Activated T-cell treated with anti-CD3 and anti-CD28 coated beads, Interleukin-2, amount 50 U/mL, for 4 hours (primary cell): Measurements from ENCODE around the gene GPRC5B. TPM values are rescaled to one million over a fixed set of nuclear protein-coding genes. Genes with fewer than 3 reads are reported as not detected.

Source experiments
- ATAC-seq, 2 donors: fragments of 200-7000 bp; cut with Tn5 transposase; one replicate each; pipeline ENCODE4 v1.10.0; 2021
- DNase-seq: peaks from one replicate; pipeline ENCODE4 v3.0.0-alpha.2; 2020
- H3K27me3 Mint-ChIP-seq: one replicate; pipeline ENCODE4 v1.8.0; 2021; ENCODE audit warnings: low read depth, mixed read lengths
- H3K36me3 Mint-ChIP-seq: one replicate; pipeline ENCODE4 v1.8.0; 2022; ENCODE audit warnings: mixed read lengths; ENCODE audit not compliant: insufficient read depth
- H3K4me1 Mint-ChIP-seq: one replicate; pipeline ENCODE4 v1.8.0; 2021; ENCODE audit warnings: low read depth, mixed read lengths
- H3K4me3 Mint-ChIP-seq: one replicate; pipeline ENCODE4 v1.8.0; 2021; ENCODE audit warnings: mild to moderate bottlenecking, moderate library complexity, mixed read lengths
- H3K9me3 Mint-ChIP-seq: one replicate; pipeline ENCODE4 v1.8.0; 2021; ENCODE audit warnings: mixed read lengths
- total RNA-seq, 3 donors: library from RNA; stranded (reverse); gene quantifications; one replicate each; pipeline ENCODE4 v1.2.1, GENCODE V29; 2021

The GPRC5B gene
- total RNA-seq, 3 donors from 2014 or later: 0.27 to 0.66 (median 0.40) TPM

DNA sequence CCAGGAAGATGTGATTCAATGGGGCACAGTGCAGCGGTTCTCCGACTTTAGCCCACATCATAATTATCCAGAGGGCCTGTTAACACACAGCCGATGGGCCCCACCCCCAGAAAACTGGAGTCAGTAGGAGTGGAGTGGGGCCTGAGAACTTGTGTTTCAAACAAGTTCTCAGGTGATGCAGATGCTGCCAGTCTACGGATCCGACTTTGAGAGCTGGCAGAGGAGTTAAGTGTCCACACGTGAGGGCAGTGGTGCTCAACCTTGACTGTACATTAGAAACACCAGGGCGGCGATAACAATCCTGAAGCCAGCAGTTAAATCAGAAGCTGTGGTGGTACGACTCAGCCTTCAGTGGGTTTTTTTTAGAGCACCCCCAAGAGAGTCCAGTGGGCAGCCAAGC lies 75.0 kb downstream of the GPRC5B start:
- no peaks in the 10 kb centered on the region for H3K27me3 Mint-ChIP-seq
- no peak overlapping the region for H3K4me3 Mint-ChIP-seq
- peaks cover 11% of the 10 kb centered on the region for H3K4me1 Mint-ChIP-seq
- peaks cover 24% of the 10 kb centered on the region for H3K9me3 Mint-ChIP-seq
- no peaks in the 10 kb centered on the region for H3K36me3 Mint-ChIP-seq
- no peak for ATAC-seq
- no peak for DNase-seq

DNA sequence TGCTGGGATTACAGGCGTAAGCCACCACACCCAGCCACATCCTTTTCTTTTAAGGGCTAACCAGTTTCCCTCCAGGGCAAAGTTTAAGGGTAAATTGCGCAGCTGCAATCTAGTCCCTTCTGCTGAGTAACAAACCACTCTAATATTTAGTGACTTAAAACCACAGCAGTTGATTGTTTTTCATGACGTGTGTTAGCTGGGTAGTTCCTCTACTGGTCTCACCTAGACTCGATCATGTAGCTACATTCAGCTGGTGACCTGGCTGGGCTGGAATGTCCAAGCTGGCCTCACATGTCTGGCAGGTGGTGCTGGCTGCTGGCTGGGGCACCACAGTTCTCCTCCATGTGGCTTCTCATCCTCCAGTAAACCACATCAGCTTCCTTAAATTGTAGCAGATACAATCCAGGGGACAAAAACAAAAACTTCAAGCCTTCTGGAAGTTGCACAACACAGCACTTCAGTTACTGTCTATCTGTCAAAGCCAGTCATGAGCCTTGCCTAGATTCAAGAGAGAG lies 75.5 kb downstream of the GPRC5B start:
- H3K4me1 Mint-ChIP-seq: peaks cover 15% of the 10 kb centered on the region
- H3K36me3 Mint-ChIP-seq: no peaks in the 10 kb centered on the region
- no peaks in the 10 kb centered on the region for H3K27me3 Mint-ChIP-seq
- DNase-seq: no peak
- ATAC-seq: no peak
- no peak overlapping the region for H3K4me3 Mint-ChIP-seq
- peaks cover 24% of the 10 kb centered on the region for H3K9me3 Mint-ChIP-seq

DNA sequence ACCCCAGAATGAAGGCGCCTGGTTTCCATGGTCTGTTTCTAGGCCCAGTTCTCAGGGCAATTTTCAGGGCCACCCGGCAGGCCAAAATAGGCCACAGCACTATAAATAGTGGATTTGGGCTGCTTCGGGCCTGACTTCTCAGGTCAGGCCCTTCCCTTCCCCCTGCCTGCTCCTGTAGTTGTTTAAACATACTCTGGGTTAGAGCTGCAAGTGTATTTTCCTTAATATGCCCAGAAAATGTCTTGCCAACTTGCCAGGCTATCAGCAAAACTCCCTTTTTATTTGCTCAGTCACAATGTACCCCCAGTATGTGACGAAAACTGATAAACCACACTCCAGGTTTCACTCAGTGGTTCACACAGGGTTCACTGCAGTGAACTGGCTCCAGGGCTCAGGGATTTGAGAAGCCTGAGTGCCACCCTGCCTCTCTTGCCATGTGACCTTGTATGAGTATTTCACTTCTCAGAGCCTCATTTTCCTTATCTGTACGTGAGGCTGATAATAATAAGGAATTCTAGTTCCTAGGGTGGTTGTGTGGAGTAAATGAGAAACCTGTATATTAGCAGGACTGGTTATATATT lies 76.5 kb downstream of the GPRC5B start:
- Mint-ChIP-seq H3K9me3 (peaks cover 21% of the 10 kb centered on the region), H3K27me3 (no peaks in the 10 kb centered on the region), H3K4me3 (no peak overlapping the region), H3K4me1 (peaks cover 19% of the 10 kb centered on the region), H3K36me3 (no peaks in the 10 kb centered on the region)
- no peak for ATAC-seq
- no peak for DNase-seq

Other genes with a start within 250 kb of the GPRC5B start
- gene KNOP1, start 166.6 kb downstream of the GPRC5B start, total RNA-seq: 10 to 100 TPM; 28.6 to 37.0 (median 33.6) TPM
- gene IQCK, start 166.6 kb downstream of the GPRC5B start, total RNA-seq: 1 to 10 TPM; 3.2 to 5.4 (median 3.6) TPM
- not detected for gene GPR139, start 189.0 kb upstream of the GPRC5B start, total RNA-seq